Keratinocyte (primary cell): ENCODE results near the gene GRK4.

ENCODE experiments used
- EZH2 ChIP-seq: IDR thresholded peaks from one replicate; pipeline ENCODE4 v1.6.1; 2012; ENCODE audit warnings: inconsistent platforms, mild to moderate bottlenecking, low read length, moderate library complexity
- TF ChIP-seq, protein P1 (sequence below), 3 experiments: IDR thresholded peaks in 1 of 3; conservative IDR thresholded peaks in 1 of 3; optimal IDR thresholded peaks in 1 of 3; 2 replicates in 2 of 3; 3 replicates in 1 of 3; pipeline versions ENCODE3 to v1.5.1; 2011; ENCODE audit warnings: low read length in 3 of 3, mild to moderate bottlenecking in 3 of 3, moderate library complexity in 2 of 3, control low read depth in 1 of 3, inconsistent platforms in 1 of 3; ENCODE audit not compliant: insufficient read depth in 2 of 3; ENCODE audit errors: extremely low read depth in 1 of 3

DNA sequence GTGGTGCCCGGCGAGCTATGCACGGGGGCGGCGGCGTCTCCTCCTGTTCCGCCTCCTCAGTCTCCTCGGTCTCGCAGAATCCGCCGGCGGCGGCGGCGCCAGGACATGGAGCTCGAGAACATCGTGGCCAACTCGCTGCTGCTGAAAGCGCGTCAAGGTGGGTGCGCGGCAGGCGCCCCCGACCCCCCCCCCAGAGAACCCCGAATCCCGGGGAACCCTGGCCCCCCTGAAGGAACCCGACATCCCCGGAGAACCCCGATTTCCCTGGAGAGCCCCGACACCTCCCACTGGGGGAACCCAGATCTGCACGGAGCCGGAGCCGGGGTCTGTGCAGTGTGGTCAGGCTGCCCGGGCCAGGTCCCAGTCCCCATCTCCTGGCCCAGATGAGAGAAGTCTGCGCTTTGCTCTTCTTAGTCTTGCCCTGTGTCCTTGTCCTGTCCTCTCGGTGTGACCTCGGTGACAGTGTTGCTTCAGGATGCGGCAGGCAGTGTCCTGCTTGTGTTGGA is 648 bp downstream of the GRK4 start:
- TF ChIP-seq, protein P1, sequence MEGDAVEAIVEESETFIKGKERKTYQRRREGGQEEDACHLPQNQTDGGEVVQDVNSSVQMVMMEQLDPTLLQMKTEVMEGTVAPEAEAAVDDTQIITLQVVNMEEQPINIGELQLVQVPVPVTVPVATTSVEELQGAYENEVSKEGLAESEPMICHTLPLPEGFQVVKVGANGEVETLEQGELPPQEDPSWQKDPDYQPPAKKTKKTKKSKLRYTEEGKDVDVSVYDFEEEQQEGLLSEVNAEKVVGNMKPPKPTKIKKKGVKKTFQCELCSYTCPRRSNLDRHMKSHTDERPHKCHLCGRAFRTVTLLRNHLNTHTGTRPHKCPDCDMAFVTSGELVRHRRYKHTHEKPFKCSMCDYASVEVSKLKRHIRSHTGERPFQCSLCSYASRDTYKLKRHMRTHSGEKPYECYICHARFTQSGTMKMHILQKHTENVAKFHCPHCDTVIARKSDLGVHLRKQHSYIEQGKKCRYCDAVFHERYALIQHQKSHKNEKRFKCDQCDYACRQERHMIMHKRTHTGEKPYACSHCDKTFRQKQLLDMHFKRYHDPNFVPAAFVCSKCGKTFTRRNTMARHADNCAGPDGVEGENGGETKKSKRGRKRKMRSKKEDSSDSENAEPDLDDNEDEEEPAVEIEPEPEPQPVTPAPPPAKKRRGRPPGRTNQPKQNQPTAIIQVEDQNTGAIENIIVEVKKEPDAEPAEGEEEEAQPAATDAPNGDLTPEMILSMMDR (optimal IDR thresholded peaks at IDR 0.05 in 1 of 3, IDR thresholded peaks at IDR 0.05 in 1 of 3, conservative IDR thresholded peaks at IDR 0.05 in 1 of 3; ENCODE audit: extremely low read depth in 1 of 3, insufficient read depth in 2 of 3, low read length in 3 of 3): no peak
- TF ChIP-seq EZH2: no peak
